Keratinocyte (primary cell): Measurements from ENCODE around the gene ZMYND19.

Experiments used
- CTCF ChIP-seq, 3 experiments: IDR thresholded peaks in 1 of 3; conservative IDR thresholded peaks in 1 of 3; optimal IDR thresholded peaks in 1 of 3; 2 replicates in 2 of 3; 3 replicates in 1 of 3; pipeline versions ENCODE3 to v1.5.1; 2011; ENCODE audit warnings: low read length in 3 of 3, mild to moderate bottlenecking in 3 of 3, moderate library complexity in 2 of 3, control low read depth in 1 of 3, inconsistent platforms in 1 of 3; ENCODE audit not compliant: insufficient read depth in 2 of 3; ENCODE audit errors: extremely low read depth in 1 of 3
- EZH2 ChIP-seq: IDR thresholded peaks from one replicate; pipeline ENCODE4 v1.6.1; 2012; ENCODE audit warnings: inconsistent platforms, mild to moderate bottlenecking, low read length, moderate library complexity

- no peak for TF ChIP-seq CTCF (optimal IDR thresholded peaks at IDR 0.05 in 1 of 3, IDR thresholded peaks at IDR 0.05 in 1 of 3, conservative IDR thresholded peaks at IDR 0.05 in 1 of 3; ENCODE audit: extremely low read depth in 1 of 3, insufficient read depth in 2 of 3, low read length in 3 of 3)
- TF ChIP-seq EZH2: no peak
Measured at GRCh38 chr9:137535120-137535428, 55.2 kb downstream of the ZMYND19 start.
